Pancreas (tissue), 10 donors: ENCODE measurements around the gene CKB. TPM values are rescaled to one million over a fixed set of nuclear protein-coding genes. Genes with fewer than 3 reads are reported as not detected.
"Not testable (repeated sequence)": the region's sequence is repeated elsewhere in the genome, so short reads cannot be mapped to it uniquely, and the experiment has no call there.

Experiments
- ATAC-seq, 4 donors: fragments of 200-7000 bp; cut with Tn5 transposase; one replicate each; pipeline versions ENCODE4 v1.8.0 to v1.9.1; 2020; ENCODE audit warnings: mild to moderate bottlenecking in 4 of 4, moderate library complexity in 4 of 4
- DNase-seq, 6 donors: peaks; one replicate each; pipeline ENCODE4 v3.0.0-alpha.2; 2020
- FAIRE-seq: peaks from 2 replicates; lab custom pipeline; 2012; peaks lifted over from hg19 to GRCh38; lab: Jason Lieb, UNC
- H3K27ac ChIP-seq, 4 donors: fragments of 200-600 bp; sonication (generic); 1 replicate in 3 of 4; 2 replicates in 1 of 4; pipeline versions ENCODE4 v1.5.0 to v1.8.0; 2020
- H3K27me3 ChIP-seq, 4 donors: fragments of 200-600 bp; one replicate each; pipeline ENCODE4 v1.8.0; 2021
- H3K36me3 ChIP-seq, 3 donors: fragments of 200-600 bp; sonication (generic) in 1 of 3; one replicate each; pipeline versions ENCODE4 v1.5.0 to v1.8.0; 2020 to 2021
- H3K4me1 ChIP-seq, 3 donors: fragments of 200-600 bp; one replicate each; pipeline ENCODE4 v1.8.0; 2021
- H3K4me3 ChIP-seq, 4 donors: fragments of 200-600 bp; sonication (generic) in 2 of 4; one replicate each; pipeline versions ENCODE4 v1.5.0 to v1.8.0; 2020 to 2021
- H3K9me3 ChIP-seq, 4 donors: fragments of 200-600 bp; one replicate each; pipeline ENCODE4 v1.8.0; 2021
- WGBS, 2 donors: extraction: QIAGEN DNeasy Blood & Tissue Kit; methylation state at CpG; one replicate each; pipeline ENCODE4 v1.1.7; 2013; 5-methylcytosine and 5-hydroxymethylcytosine counted together
- intact Hi-C, 3 donors: fragments of 100-400 bp; cut with DNase I; formaldehyde crosslinking; loops; one replicate each; pipeline versions ENCODE4 v1.11.1 to v1.14.2; 2022
- polyA plus RNA-seq, 2 donors: library from polyadenylated mRNA; stranded (reverse); fragments of 200-250 nt; gene quantifications; one replicate each; pipeline ENCODE4 v1.2.3, GENCODE V29; 2013
- total RNA-seq, 6 donors: library from RNA; stranded (reverse); fragmentation: NEBNext Ultra II Directional in 4 of 6; extraction: Animal tissue kit (Norgen Biotek cat#: 25700) in 4 of 6; gene quantifications; one replicate each; pipeline versions ENCODE4 v1.2.1 to v1.2.4, GENCODE V29; 2021 to 2023
- TF ChIP-seq, protein P1 (sequence below), 4 donors: fragments of 200-600 bp; sonication (generic) in 3 of 4; IDR thresholded peaks; one replicate each; pipeline versions ENCODE4 v1.5.0 to v1.8.0; 2021; ENCODE audit warnings: antibody characterized with exemption in 4 of 4
- donor health status: healthy with polysubstance abuse.
- donor health status: DM: no; HTN: no; CAD: no; lungs with moderate emphysema.
- donor health status: DM: no; HTN: no; CAD: no.
- donor health status: control.
- donor health status: control.
- donor health status: Bipolar disorder and iron deficiency.
- donor health status: DM: yes; HTN: yes; CAD: no.
- donor health status: DM: no; HTN: no; CAD: no.
- donor health status: DM: no; HTN: no; CAD: no.
- donor health status: DM: yes; HTN: yes; CAD: no.

Gene CKB
- total and polyA plus RNA-seq, 8 donors, result 17.8 to 264 (median 45.9) TPM

DNA sequence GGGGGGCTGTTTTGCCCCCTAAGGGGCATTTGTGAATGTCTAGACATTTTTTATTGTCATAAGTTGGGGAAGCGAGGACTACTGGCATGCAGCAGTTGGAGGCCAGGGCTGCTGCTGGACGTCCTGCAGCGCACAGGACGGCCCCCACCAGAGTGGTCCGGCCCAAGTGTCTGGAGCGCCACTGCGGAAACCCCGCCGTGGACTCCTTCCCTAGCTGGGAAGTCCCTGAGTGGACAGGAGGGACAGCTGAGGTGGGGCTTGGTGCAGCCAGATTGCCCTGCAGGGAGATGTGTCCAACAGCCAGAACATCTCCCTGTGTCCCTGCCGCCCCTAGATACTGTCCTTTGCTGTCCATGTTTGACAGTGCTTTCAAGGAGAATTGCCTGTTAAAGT, 5.5 kb downstream of the CKB start:
- TF ChIP-seq, protein P1, sequence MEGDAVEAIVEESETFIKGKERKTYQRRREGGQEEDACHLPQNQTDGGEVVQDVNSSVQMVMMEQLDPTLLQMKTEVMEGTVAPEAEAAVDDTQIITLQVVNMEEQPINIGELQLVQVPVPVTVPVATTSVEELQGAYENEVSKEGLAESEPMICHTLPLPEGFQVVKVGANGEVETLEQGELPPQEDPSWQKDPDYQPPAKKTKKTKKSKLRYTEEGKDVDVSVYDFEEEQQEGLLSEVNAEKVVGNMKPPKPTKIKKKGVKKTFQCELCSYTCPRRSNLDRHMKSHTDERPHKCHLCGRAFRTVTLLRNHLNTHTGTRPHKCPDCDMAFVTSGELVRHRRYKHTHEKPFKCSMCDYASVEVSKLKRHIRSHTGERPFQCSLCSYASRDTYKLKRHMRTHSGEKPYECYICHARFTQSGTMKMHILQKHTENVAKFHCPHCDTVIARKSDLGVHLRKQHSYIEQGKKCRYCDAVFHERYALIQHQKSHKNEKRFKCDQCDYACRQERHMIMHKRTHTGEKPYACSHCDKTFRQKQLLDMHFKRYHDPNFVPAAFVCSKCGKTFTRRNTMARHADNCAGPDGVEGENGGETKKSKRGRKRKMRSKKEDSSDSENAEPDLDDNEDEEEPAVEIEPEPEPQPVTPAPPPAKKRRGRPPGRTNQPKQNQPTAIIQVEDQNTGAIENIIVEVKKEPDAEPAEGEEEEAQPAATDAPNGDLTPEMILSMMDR (IDR thresholded peaks at IDR 0.05), result no peak
- FAIRE-seq, result no peak
- Histone ChIP-seq H3K4me1 (peaks cover 4 to 10% (median 4%) of the 10 kb centered on the region in 3 donors), H3K27me3 (no peaks in the 10 kb centered on the region), H3K4me3 (no peak overlapping the region), H3K27ac (no peak overlapping the region), H3K36me3 (no peaks in the 10 kb centered on the region), H3K9me3 (no peaks in the 10 kb centered on the region)
- intact Hi-C loops, result loop anchor here in 1 of 3 donors (5.0 kb wide), 1 partner anchor 35 kb away; no protein-coding TSS in a partner anchor
- ATAC-seq, result no peak
- WGBS, 2 donors, result 72 to 80% methylated on average over 10 of the region's 10 CpGs
- DNase-seq, result peak in 3 of 6 donors; percentile 24 to 56 (median 49)

- no peak for ATAC-seq
- peaks cover 4% of the 10 kb centered on the region in 3 donors for H3K4me1 ChIP-seq
- no peaks in the 10 kb centered on the region for H3K36me3 ChIP-seq
- H3K9me3 ChIP-seq, result no peaks in the 10 kb centered on the region
- peak in 2 of 6 donors; percentile 26 to 49 for DNase-seq
- TF ChIP-seq, protein P1 (IDR thresholded peaks at IDR 0.05), result no peak
- H3K27me3 ChIP-seq, result no peaks in the 10 kb centered on the region
- WGBS, 2 donors, result 70 to 80% methylated on average over 10 of the region's 10 CpGs
- no peak overlapping the region for H3K4me3 ChIP-seq
- FAIRE-seq, result no peak
- H3K27ac ChIP-seq, result no peak overlapping the region
- intact Hi-C loops, result loop anchor here in 1 of 3 donors (5.0 kb wide), 1 partner anchor 36 kb away; no protein-coding TSS in a partner anchor
These were observed 6.0 kb downstream of the CKB start for GRCh38 chr14:103516426-103517173.

DNA sequence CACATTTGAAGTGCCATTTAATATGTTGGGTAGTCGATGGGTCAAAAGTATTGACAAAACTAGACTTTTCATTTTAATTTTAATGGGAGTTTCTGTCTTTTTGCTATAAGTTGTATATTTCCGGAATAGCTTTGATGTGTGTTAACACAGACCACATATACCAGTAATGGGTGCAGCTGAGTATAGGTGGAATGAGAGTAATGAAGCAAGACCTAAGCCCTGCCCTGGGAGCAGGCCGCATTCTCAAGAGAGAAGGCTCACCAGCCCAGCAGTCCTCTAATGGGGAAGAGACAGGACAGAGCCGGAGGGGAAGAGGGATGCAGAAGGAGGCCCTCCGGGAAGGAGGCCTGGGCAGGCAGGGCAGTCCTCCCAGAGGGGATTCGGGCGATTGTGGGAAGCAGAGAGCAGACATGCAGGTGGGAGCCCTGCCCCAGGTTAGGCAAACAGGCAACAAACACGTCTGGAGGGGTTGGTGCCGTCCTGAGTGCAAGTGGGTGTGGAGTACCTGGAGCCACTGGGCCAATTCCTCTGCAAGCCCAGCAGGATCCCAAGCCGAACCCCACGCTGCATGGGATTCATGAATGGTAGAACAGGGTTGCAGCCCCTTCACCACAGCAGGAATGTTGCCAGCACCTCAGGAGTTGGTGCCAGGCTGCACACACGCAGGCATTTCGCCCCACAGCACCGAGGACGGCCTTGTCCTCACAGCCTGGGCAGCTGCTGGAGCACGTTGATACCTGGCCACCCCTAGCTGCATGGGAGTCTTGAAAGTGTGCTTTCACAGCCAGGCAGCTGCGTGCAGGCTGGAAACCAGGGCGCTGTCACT, 7.8 kb downstream of the CKB start:
- no peaks in the 10 kb centered on the region for H3K9me3 ChIP-seq
- no peaks in the 10 kb centered on the region for H3K27me3 ChIP-seq
- no peak for ATAC-seq
- 72 to 77% methylated on average over 18 of the region's 18 CpGs for WGBS, 2 donors
- H3K4me3 ChIP-seq, result no peak overlapping the region
- TF ChIP-seq, protein P1 (IDR thresholded peaks at IDR 0.05), result no peak
- intact Hi-C loops, result loop anchor here in 1 of 3 donors (5.0 kb wide), 1 partner anchor 37 kb away; no protein-coding TSS in a partner anchor
- peaks cover 4% of the 10 kb centered on the region in 3 donors for H3K4me1 ChIP-seq
- FAIRE-seq, result no peak
- DNase-seq, result peak in 3 of 6 donors; percentile 31 to 63 (median 43)
- no peak overlapping the region for H3K27ac ChIP-seq
- no peaks in the 10 kb centered on the region for H3K36me3 ChIP-seq

- peak in 5 of 6 donors; percentile 46 to 84 (median 67) for DNase-seq
- no peak for FAIRE-seq
- peak; percentile 43 to 74 (median 67) for ATAC-seq
- H3K27me3 ChIP-seq, result no peaks in the 10 kb centered on the region
- H3K4me1 ChIP-seq, result peaks cover under 1 to 4% (median under 1%) of the 10 kb centered on the region in 3 donors
- peak overlapping the region; percentile 37 to 67 (median 46) for H3K27ac ChIP-seq
- intact Hi-C loops, result no loop called here
- H3K36me3 ChIP-seq, result no peaks in the 10 kb centered on the region
- 27 to 29% methylated on average over 25 of the region's 25 CpGs for WGBS, 2 donors
- no peaks in the 10 kb centered on the region for H3K9me3 ChIP-seq
- H3K4me3 ChIP-seq, result no peak overlapping the region
- TF ChIP-seq, protein P1 (IDR thresholded peaks at IDR 0.05), result no peak
These were observed 9.7 kb downstream of the CKB start for GRCh38 chr14:103512701-103513611.

- H3K36me3 ChIP-seq, FAIRE-seq, H3K4me3 ChIP-seq, H3K9me3 ChIP-seq, H3K4me1 ChIP-seq, intact Hi-C loops, H3K27me3 ChIP-seq, ATAC-seq: not testable (repeated sequence)
- H3K27ac ChIP-seq, result peak overlapping the region; percentile 37 to 67 (median 46)
- DNase-seq, result peak in 2 of 6 donors; percentile 12 to 16
- 94 to 97% methylated on average over 7 to 8 of the region's 8 CpGs for WGBS, 2 donors
These were observed 10.4 kb downstream of the CKB start for GRCh38 chr14:103512180-103512579.
